Measurements from ENCODE around the gene CARD18.

CARD18 gene

GRCh38 chr11:105153392-105153791 is 13.8 kb upstream of the CARD18 start:
- Mint-ChIP-seq H3K9me3 (no peaks in the 10 kb centered on the region), H3K27me3 (ENCODE audit: low read depth) (peaks cover 3% of the 10 kb centered on the region), H3K27ac (no peak overlapping the region), H3K4me3 (no peak overlapping the region), H3K36me3 (ENCODE audit: low read depth) (no peaks in the 10 kb centered on the region), H3K4me1 (ENCODE audit: low read depth) (no peaks in the 10 kb centered on the region)
- no peak for DNase-seq (ENCODE audit: low spot score)

DNA sequence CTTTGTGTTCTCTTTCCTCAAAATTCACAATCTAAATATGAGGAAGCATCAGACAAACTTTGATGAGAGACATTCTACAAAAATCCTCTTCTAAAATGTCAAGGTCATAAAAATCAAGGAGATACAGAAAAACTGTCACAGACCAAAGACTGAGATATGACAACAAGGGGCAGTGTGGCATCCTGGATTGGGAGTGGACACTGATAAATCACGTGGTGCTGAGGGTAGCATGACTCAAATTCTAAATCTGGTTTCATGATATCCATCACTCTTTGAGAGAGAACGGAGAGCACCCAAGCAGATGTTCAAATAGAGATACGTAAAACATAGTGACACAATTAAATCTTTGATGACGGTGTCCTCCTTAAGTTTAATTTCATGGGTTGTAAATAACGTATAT is 13.0 kb upstream of the CARD18 start:
- Mint-ChIP-seq H3K27ac (no peak overlapping the region), H3K9me3 (no peaks in the 10 kb centered on the region), H3K27me3 (ENCODE audit: low read depth) (peaks cover 3% of the 10 kb centered on the region), H3K4me3 (no peak overlapping the region), H3K4me1 (ENCODE audit: low read depth) (no peaks in the 10 kb centered on the region), H3K36me3 (ENCODE audit: low read depth) (no peaks in the 10 kb centered on the region)
- DNase-seq (ENCODE audit: low spot score): no peak

GRCh38 chr11:105152021-105152512 is 12.5 kb upstream of the CARD18 start:
- no peaks in the 10 kb centered on the region for H3K4me1 Mint-ChIP-seq (ENCODE audit: low read depth)
- no peak overlapping the region for H3K4me3 Mint-ChIP-seq
- H3K9me3 Mint-ChIP-seq: no peaks in the 10 kb centered on the region
- DNase-seq (ENCODE audit: low spot score): no peak
- no peaks in the 10 kb centered on the region for H3K36me3 Mint-ChIP-seq (ENCODE audit: low read depth)
- no peak overlapping the region for H3K27ac Mint-ChIP-seq
- H3K27me3 Mint-ChIP-seq (ENCODE audit: low read depth): peaks cover 3% of the 10 kb centered on the region

GRCh38 chr11:105149477-105149876 is 9.9 kb upstream of the CARD18 start:
- H3K4me1 Mint-ChIP-seq (ENCODE audit: low read depth): no peaks in the 10 kb centered on the region
- no peak for DNase-seq (ENCODE audit: low spot score)
- H3K36me3 Mint-ChIP-seq (ENCODE audit: low read depth): no peaks in the 10 kb centered on the region
- peaks cover 3% of the 10 kb centered on the region for H3K27me3 Mint-ChIP-seq (ENCODE audit: low read depth)
- no peak overlapping the region for H3K4me3 Mint-ChIP-seq
- no peak overlapping the region for H3K27ac Mint-ChIP-seq
- no peaks in the 10 kb centered on the region for H3K9me3 Mint-ChIP-seq

- Mint-ChIP-seq H3K36me3 (ENCODE audit: low read depth) (no peaks in the 10 kb centered on the region), H3K27me3 (ENCODE audit: low read depth) (peaks cover 3% of the 10 kb centered on the region), H3K27ac (no peak overlapping the region), H3K4me3 (no peak overlapping the region), H3K4me1 (ENCODE audit: low read depth) (no peaks in the 10 kb centered on the region), H3K9me3 (no peaks in the 10 kb centered on the region)
- no peak for DNase-seq (ENCODE audit: low spot score)
These were observed 8.7 kb upstream of the CARD18 start for GRCh38 chr11:105148241-105148640.

GRCh38 chr11:105144887-105145286 is 5.3 kb upstream of the CARD18 start:
- no peaks in the 10 kb centered on the region for H3K4me1 Mint-ChIP-seq (ENCODE audit: low read depth)
- H3K27me3 Mint-ChIP-seq (ENCODE audit: low read depth): no peaks in the 10 kb centered on the region
- no peak overlapping the region for H3K27ac Mint-ChIP-seq
- H3K4me3 Mint-ChIP-seq: no peak overlapping the region
- no peak for DNase-seq (ENCODE audit: low spot score)
- H3K9me3 Mint-ChIP-seq: no peaks in the 10 kb centered on the region
- H3K36me3 Mint-ChIP-seq (ENCODE audit: low read depth): no peaks in the 10 kb centered on the region

- H3K4me1 Mint-ChIP-seq (ENCODE audit: low read depth): no peaks in the 10 kb centered on the region
- H3K27me3 Mint-ChIP-seq (ENCODE audit: low read depth): no peaks in the 10 kb centered on the region
- no peaks in the 10 kb centered on the region for H3K9me3 Mint-ChIP-seq
- H3K36me3 Mint-ChIP-seq (ENCODE audit: low read depth): no peaks in the 10 kb centered on the region
- H3K4me3 Mint-ChIP-seq: no peak overlapping the region
- no peak overlapping the region for H3K27ac Mint-ChIP-seq
- DNase-seq (ENCODE audit: low spot score): no peak
These were observed 2.6 kb upstream of the CARD18 start for GRCh38 chr11:105142167-105142566.

DNA sequence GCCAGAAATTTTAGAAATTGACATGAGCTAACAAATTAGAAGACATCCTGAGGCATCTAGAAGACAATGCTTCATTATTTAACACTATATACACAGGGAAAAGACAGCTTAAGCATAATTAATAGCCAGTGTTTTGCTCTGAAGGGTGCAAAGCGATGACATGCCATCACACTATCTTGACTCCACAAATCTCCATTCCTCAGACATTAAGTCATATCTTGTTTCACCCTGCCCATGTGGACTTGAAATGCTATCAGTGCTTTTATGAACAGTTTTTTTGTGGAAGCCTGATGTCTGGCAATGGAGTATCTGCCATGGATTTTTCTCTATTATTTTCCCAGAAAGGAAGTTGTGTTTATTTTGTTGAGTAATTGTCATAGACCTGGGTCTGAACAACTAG is 2.3 kb downstream of the CARD18 start:
- no peak overlapping the region for H3K4me3 Mint-ChIP-seq
- H3K27me3 Mint-ChIP-seq (ENCODE audit: low read depth): peaks cover 3% of the 10 kb centered on the region
- H3K36me3 Mint-ChIP-seq (ENCODE audit: low read depth): no peaks in the 10 kb centered on the region
- no peaks in the 10 kb centered on the region for H3K4me1 Mint-ChIP-seq (ENCODE audit: low read depth)
- no peak overlapping the region for H3K27ac Mint-ChIP-seq
- H3K9me3 Mint-ChIP-seq: no peaks in the 10 kb centered on the region
- no peak for DNase-seq (ENCODE audit: low spot score)

DNA sequence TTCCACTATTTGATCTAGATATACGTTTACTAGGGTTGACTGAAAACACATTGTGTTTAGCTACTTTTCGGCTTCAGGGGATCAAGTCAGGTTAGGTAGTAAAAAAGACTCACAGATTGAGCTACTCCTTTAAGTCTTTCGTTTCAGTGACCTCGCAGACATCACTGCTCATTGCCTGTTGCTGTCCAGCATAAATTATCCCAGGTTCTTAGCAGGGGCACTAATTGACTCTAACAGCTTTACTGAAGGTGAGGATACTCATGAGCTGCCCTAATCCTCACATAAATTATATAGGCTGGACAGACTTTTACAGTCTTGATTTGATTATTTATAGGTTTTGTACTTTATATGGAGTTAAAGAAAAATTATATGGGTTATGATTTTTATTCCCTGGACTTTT is 3.7 kb downstream of the CARD18 start:
- Mint-ChIP-seq H3K27ac (no peak overlapping the region), H3K27me3 (ENCODE audit: low read depth) (peaks cover 3% of the 10 kb centered on the region), H3K4me1 (ENCODE audit: low read depth) (no peaks in the 10 kb centered on the region), H3K4me3 (no peak overlapping the region), H3K36me3 (ENCODE audit: low read depth) (no peaks in the 10 kb centered on the region), H3K9me3 (no peaks in the 10 kb centered on the region)
- no peak for DNase-seq (ENCODE audit: low spot score)

DNA sequence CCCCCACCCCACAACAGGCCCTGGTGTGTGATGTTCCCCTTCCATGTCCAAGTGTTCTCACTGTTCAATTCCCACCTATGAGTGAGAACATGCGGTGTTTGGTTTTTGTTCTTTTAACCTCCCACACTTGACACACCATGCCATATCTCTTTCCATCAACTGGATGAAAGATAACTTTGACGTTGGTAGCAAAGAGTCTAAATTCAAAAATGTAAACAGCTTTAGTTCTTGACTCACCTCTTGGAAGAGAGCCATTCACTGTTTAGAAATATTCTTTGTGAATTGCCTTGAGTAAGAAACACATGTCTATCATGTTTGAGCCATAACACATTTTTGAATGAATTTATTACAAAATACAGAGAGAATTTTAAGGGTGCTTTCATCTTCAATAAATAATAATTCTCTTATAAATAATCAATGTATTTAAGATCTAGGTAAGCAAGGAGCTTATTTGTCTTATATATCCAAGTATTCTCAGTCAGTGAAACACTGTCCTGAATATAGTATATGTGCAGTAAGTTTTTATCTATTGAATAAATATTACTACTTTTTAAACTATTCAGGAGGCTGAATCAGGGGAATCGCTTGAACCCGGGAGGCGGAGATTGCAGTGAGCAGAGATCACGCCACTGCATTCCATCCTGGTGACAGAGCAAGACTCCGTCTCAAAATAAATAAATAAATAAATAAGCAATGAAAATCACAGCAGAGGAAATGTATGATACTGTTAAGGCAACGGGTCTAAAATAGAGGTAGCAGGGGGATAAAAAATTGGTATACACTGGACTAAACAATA is 6.7 kb downstream of the CARD18 start:
- Mint-ChIP-seq H3K27ac (no peak overlapping the region), H3K4me1 (ENCODE audit: low read depth) (no peaks in the 10 kb centered on the region), H3K27me3 (ENCODE audit: low read depth) (peaks cover 3% of the 10 kb centered on the region), H3K9me3 (no peaks in the 10 kb centered on the region), H3K36me3 (ENCODE audit: low read depth) (no peaks in the 10 kb centered on the region), H3K4me3 (no peak overlapping the region)
- no peak for DNase-seq (ENCODE audit: low spot score)

- Mint-ChIP-seq H3K27ac (no peak overlapping the region), H3K4me1 (ENCODE audit: low read depth) (no peaks in the 10 kb centered on the region), H3K36me3 (ENCODE audit: low read depth) (no peaks in the 10 kb centered on the region), H3K4me3 (no peak overlapping the region), H3K9me3 (no peaks in the 10 kb centered on the region), H3K27me3 (ENCODE audit: low read depth) (peaks cover 3% of the 10 kb centered on the region)
- DNase-seq (ENCODE audit: low spot score): no peak
These were observed 9.3 kb downstream of the CARD18 start for GRCh38 chr11:105130189-105130813.

- no peak for DNase-seq (ENCODE audit: low spot score)
- Mint-ChIP-seq H3K4me3 (no peak overlapping the region), H3K27ac (no peak overlapping the region), H3K27me3 (ENCODE audit: low read depth) (no peaks in the 10 kb centered on the region), H3K9me3 (no peaks in the 10 kb centered on the region), H3K4me1 (ENCODE audit: low read depth) (no peaks in the 10 kb centered on the region), H3K36me3 (ENCODE audit: low read depth) (no peaks in the 10 kb centered on the region)
These were observed 14.8 kb downstream of the CARD18 start for GRCh38 chr11:105124756-105125155.

GRCh38 chr11:105111145-105111944 is 28.2 kb downstream of the CARD18 start:
- Mint-ChIP-seq H3K9me3 (no peaks in the 10 kb centered on the region), H3K27me3 (ENCODE audit: low read depth) (peaks cover 21% of the 10 kb centered on the region), H3K4me3 (no peak overlapping the region), H3K27ac (no peak overlapping the region), H3K4me1 (ENCODE audit: low read depth) (peaks cover 11% of the 10 kb centered on the region), H3K36me3 (ENCODE audit: low read depth) (no peaks in the 10 kb centered on the region)
- no peak for DNase-seq (ENCODE audit: low spot score)

GRCh38 chr11:105110688-105111030 is 28.9 kb downstream of the CARD18 start:
- Mint-ChIP-seq H3K4me3 (no peak overlapping the region), H3K36me3 (ENCODE audit: low read depth) (no peaks in the 10 kb centered on the region), H3K27ac (no peak overlapping the region), H3K4me1 (ENCODE audit: low read depth) (peaks cover 11% of the 10 kb centered on the region), H3K9me3 (no peaks in the 10 kb centered on the region), H3K27me3 (ENCODE audit: low read depth) (peaks cover 19% of the 10 kb centered on the region)
- DNase-seq (ENCODE audit: low spot score): no peak

All from T-helper 2 cell treated with Interferon-gamma antibody and Interleukin-4, amounts not matched to agents 5 μg/mL and 100 μg/mL, for 36 hours (primary cell).